Measurements from ENCODE around the gene RNF208.

The RNF208 gene

GRCh38 chr9:137172901-137173795 lies 48.9 kb downstream of the RNF208 start:
- no peak for DNase-seq

- DNase-seq, result no peak
These were observed 50.7 kb downstream of the RNF208 start for GRCh38 chr9:137171149-137171900.

DNA sequence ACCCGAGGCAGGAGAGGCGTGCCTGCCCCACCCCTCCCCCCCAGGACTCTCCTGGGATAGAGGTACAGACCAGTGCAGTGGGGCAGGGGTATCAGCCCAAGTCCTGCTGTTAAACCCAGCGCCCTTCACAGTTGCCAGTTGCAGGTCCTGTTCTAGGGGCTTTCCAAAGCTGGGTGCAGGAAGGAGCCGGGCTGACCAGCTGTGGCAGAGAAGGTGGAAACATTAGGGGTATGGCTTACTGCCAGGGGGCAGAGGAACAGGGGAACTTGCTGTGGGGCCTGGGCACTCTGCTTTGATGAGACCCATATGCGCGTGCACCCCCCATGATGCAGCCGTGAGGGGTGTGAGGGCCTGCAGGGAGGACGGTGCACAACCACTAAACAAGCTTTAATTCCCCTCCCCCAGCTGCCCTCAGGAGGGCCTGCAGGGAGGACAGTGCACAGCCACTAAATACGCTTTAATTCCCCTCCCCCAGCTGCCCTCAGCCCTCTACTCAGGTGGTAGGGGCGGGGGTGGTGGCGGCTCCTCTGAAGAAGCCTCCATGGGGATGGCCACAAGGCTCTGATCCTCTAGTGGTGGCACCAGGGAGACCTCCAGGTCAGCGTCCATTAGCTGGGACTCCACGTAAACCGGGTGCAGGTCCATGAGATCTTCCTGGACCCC lies 51.4 kb downstream of the RNF208 start:
- DNase-seq, result no peak
